OCI-LY3 (cell line): ENCODE results near the gene MAN2A2.

Experiments
- H2AFZ ChIP-seq: fragments of 200-600, 300-600 bp; shearing (Covaris generic); 2 replicates; pipeline ENCODE4 v1.6.0; 2014; ENCODE audit warnings: antibody characterized with exemption, low read depth, low read length
- H3K27ac ChIP-seq: fragments of 200-600, 300-600 bp; sonication (generic); 2 replicates; pipeline ENCODE4 v1.5.1; 2014; ENCODE audit warnings: mild to moderate bottlenecking, low read length, moderate library complexity, mixed read lengths
- H3K27me3 ChIP-seq: fragments of 200-600, 300-600 bp; sonication (generic); 2 replicates; pipeline ENCODE4 v1.6.1; 2014; ENCODE audit warnings: low read depth, low read length, mixed read lengths
- H3K36me3 ChIP-seq: fragments of 200-600, 300-600 bp; sonication (generic); replicated peaks from 2 replicates; pipeline ENCODE3; 2014; ENCODE audit warnings: low read depth, low read length, mixed read lengths
- H3K4me1 ChIP-seq: fragments of 300-600, 200-600 bp; sonication (generic); 2 replicates; pipeline ENCODE4 v1.6.1; 2014; ENCODE audit warnings: low read length, mixed read lengths
- H3K4me2 ChIP-seq: fragments of 200-600, 300-600 bp; sonication (generic); 2 replicates; pipeline ENCODE4 v1.6.1; 2014; ENCODE audit warnings: low read length, mixed read lengths
- H3K4me3 ChIP-seq: fragments of 300-600, 200-600 bp; sonication (generic); 2 replicates; pipeline ENCODE4 v1.5.1; 2014; ENCODE audit warnings: antibody characterized with exemption, mild to moderate bottlenecking, low read length, moderate library complexity
- H3K79me2 ChIP-seq: fragments of 300-600, 200-600 bp; shearing (Covaris generic); 2 replicates; pipeline ENCODE4 v1.6.1; 2014; ENCODE audit warnings: mild to moderate bottlenecking, low read length, mixed read lengths
- H3K9ac ChIP-seq: fragments of 300-600, 200-600 bp; shearing (Covaris generic); 2 replicates; pipeline ENCODE4 v1.6.0; 2014; ENCODE audit warnings: mild to moderate bottlenecking, low read length, moderate library complexity
- H3K9me3 ChIP-seq: fragments of 200-600, 300-600 bp; shearing (Covaris generic); 2 replicates; pipeline ENCODE4 v1.6.1; 2014; ENCODE audit warnings: low read length, mixed read lengths; ENCODE audit not compliant: insufficient read depth
- H4K20me1 ChIP-seq: fragments of 200-600, 300-600 bp; sonication (generic); 2 replicates; pipeline ENCODE4 v1.6.1; 2016; ENCODE audit warnings: low read length, mixed read lengths; ENCODE audit not compliant: insufficient read depth
- CTCF ChIP-seq: fragments of 200-600, 300-600 bp; sonication (generic); IDR thresholded peaks from 2 replicates; pipeline ENCODE4 v1.5.1; 2014; ENCODE audit warnings: antibody characterized with exemption, low read length, low read depth
- EZH2phosphoT487 ChIP-seq: fragments of 200-600 bp; shearing (Covaris generic); IDR thresholded peaks from 2 replicates; pipeline ENCODE4 v1.6.1; 2018; ENCODE audit warnings: antibody characterized with exemption, mixed run types, low read depth

The MAN2A2 gene

GRCh38 chr15:90914305-90915080, 11.4 kb downstream of the MAN2A2 start:
- Histone ChIP-seq H3K4me1 (no peaks in the 10 kb centered on the region), H3K4me3 (no peak overlapping the region), H3K9me3 (no peaks in the 10 kb centered on the region), H3K79me2 (no peaks in the 10 kb centered on the region), H3K36me3 (peaks cover 17% of the 10 kb centered on the region), H3K27me3 (no peaks in the 10 kb centered on the region), H3K4me2 (no peak overlapping the region), H3K27ac (no peak overlapping the region), H4K20me1 (no peaks in the 10 kb centered on the region), H3K9ac (no peak overlapping the region), H2AFZ (no peak overlapping the region)
- TF ChIP-seq CTCF = no peak

- Histone ChIP-seq H3K36me3 (peaks cover 21% of the 10 kb centered on the region), H3K9me3 (no peaks in the 10 kb centered on the region), H3K4me3 (no peak overlapping the region), H3K4me2 (no peak overlapping the region), H3K79me2 (no peaks in the 10 kb centered on the region), H3K4me1 (no peaks in the 10 kb centered on the region), H4K20me1 (no peaks in the 10 kb centered on the region), H2AFZ (no peak overlapping the region), H3K9ac (no peak overlapping the region), H3K27ac (no peak overlapping the region), H3K27me3 (no peaks in the 10 kb centered on the region)
- no peak for TF ChIP-seq EZH2phosphoT487
- no peak for TF ChIP-seq CTCF
These were observed 12.2 kb downstream of the MAN2A2 start for GRCh38 chr15:90915216-90915807.

- no peak overlapping the region for H3K27ac ChIP-seq
- H3K36me3 ChIP-seq = peaks cover 19% of the 10 kb centered on the region
- no peak overlapping the region for H3K4me2 ChIP-seq
- no peak for TF ChIP-seq EZH2phosphoT487
- no peak for TF ChIP-seq CTCF
- no peaks in the 10 kb centered on the region for H3K79me2 ChIP-seq
- no peak overlapping the region for H3K4me3 ChIP-seq
- no peak overlapping the region for H2AFZ ChIP-seq
- no peaks in the 10 kb centered on the region for H3K9me3 ChIP-seq
- H3K27me3 ChIP-seq = no peaks in the 10 kb centered on the region
- no peaks in the 10 kb centered on the region for H4K20me1 ChIP-seq
- H3K4me1 ChIP-seq = no peaks in the 10 kb centered on the region
- H3K9ac ChIP-seq = no peak overlapping the region
These were observed 12.8 kb downstream of the MAN2A2 start for GRCh38 chr15:90915808-90916440.

GRCh38 chr15:90916461-90916860, 13.4 kb downstream of the MAN2A2 start:
- Histone ChIP-seq H3K9ac (no peak overlapping the region), H3K4me2 (no peak overlapping the region)

More at GRCh38 chr15:90916461-90916860, 13.4 kb downstream of the MAN2A2 start:
- no peak overlapping the region for H3K4me3 ChIP-seq
- TF ChIP-seq EZH2phosphoT487 = no peak
- no peak for TF ChIP-seq CTCF
- no peaks in the 10 kb centered on the region for H3K79me2 ChIP-seq
- H4K20me1 ChIP-seq = no peaks in the 10 kb centered on the region
- no peak overlapping the region for H2AFZ ChIP-seq
- H3K27ac ChIP-seq = no peak overlapping the region
- H3K27me3 ChIP-seq = no peaks in the 10 kb centered on the region
- no peaks in the 10 kb centered on the region for H3K4me1 ChIP-seq
- H3K9me3 ChIP-seq = no peaks in the 10 kb centered on the region
- H3K36me3 ChIP-seq = peaks cover 23% of the 10 kb centered on the region
